Esophagus muscularis mucosa (tissue), 3 donors: ENCODE measurements around the gene HFE.
"Not testable (repeated sequence)": the region's sequence is repeated elsewhere in the genome, so short reads cannot be mapped to it uniquely, and the experiment has no call there.

Experiments used
- POLR2A ChIP-seq: fragments of 450-650 bp; IDR thresholded peaks from one replicate; pipeline ENCODE4 v1.6.1; 2017; ENCODE audit warnings: antibody characterized with exemption, moderate library complexity, mild to moderate bottlenecking, low read depth
- TF ChIP-seq, protein P1 (sequence below), 3 experiments: fragments of 200-600 bp in 2 of 3; fragments of 450-650 bp in 1 of 3; sonication (generic) in 2 of 3; IDR thresholded peaks; one replicate each; pipeline ENCODE4 v1.5.1; 2017 to 2019; ENCODE audit warnings: antibody characterized with exemption in 3 of 3, mild to moderate bottlenecking in 2 of 3, moderate library complexity in 1 of 3

DNA sequence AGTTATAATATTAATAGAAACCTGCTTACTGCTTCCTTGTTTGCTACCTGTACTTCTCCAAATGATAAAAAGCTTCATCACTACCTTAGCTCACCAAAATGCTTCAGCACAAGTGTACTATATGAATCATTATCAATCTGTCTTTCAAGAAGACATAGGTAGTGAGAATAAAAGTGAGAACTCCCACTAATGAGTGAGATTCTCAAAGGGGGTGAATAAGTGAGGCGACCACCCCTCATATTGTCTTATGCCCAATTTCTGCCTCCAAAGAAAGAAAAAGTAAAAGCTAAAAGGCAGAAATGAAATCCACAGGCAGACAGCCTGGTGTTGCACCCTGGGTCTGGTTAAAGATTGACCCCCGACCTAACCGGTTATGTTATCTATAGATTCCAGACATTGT lies 6.1 kb upstream of the HFE start:
- TF ChIP-seq POLR2A = not testable (repeated sequence)
- TF ChIP-seq, protein P1, sequence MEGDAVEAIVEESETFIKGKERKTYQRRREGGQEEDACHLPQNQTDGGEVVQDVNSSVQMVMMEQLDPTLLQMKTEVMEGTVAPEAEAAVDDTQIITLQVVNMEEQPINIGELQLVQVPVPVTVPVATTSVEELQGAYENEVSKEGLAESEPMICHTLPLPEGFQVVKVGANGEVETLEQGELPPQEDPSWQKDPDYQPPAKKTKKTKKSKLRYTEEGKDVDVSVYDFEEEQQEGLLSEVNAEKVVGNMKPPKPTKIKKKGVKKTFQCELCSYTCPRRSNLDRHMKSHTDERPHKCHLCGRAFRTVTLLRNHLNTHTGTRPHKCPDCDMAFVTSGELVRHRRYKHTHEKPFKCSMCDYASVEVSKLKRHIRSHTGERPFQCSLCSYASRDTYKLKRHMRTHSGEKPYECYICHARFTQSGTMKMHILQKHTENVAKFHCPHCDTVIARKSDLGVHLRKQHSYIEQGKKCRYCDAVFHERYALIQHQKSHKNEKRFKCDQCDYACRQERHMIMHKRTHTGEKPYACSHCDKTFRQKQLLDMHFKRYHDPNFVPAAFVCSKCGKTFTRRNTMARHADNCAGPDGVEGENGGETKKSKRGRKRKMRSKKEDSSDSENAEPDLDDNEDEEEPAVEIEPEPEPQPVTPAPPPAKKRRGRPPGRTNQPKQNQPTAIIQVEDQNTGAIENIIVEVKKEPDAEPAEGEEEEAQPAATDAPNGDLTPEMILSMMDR (IDR thresholded peaks at IDR 0.05) = not testable (repeated sequence)
